H54 (cell line): ENCODE measurements around the gene KCNQ4.

Source experiments
- DNase-seq: peaks from one replicate; pipeline ENCODE4 v3.0.0; 2011; ENCODE audit warnings: low spot score, mixed read lengths; ENCODE audit not compliant: insufficient read length
- FAIRE-seq: peaks from 3 replicates; lab custom pipeline; 2011; peaks lifted over from hg19 to GRCh38; lab: Jason Lieb, UNC
- POLR2A ChIP-seq: IDR thresholded peaks from 2 replicates; pipeline ENCODE4 v1.6.1; 2011; ENCODE audit warnings: low read depth, mild to moderate bottlenecking, low read length

Gene KCNQ4

GRCh38 chr1:40789342-40789598 lies 5.7 kb downstream of the KCNQ4 start:
- no peak for DNase-seq
- FAIRE-seq = no peak
- no peak for TF ChIP-seq POLR2A

- DNase-seq = no peak
- no peak for FAIRE-seq
- no peak for TF ChIP-seq POLR2A
These were observed 6.3 kb downstream of the KCNQ4 start for GRCh38 chr1:40789661-40790430.

- TF ChIP-seq POLR2A = no peak
- FAIRE-seq (no peak), DNase-seq (no peak)
These were observed 8.4 kb downstream of the KCNQ4 start for GRCh38 chr1:40792036-40792435.

- no peak for FAIRE-seq
- no peak for TF ChIP-seq POLR2A
- no peak for DNase-seq
These were observed 10.0 kb downstream of the KCNQ4 start for GRCh38 chr1:40793617-40794016.

GRCh38 chr1:40794048-40794447 lies 10.5 kb downstream of the KCNQ4 start:
- no peak for TF ChIP-seq POLR2A
- no peak for DNase-seq
- no peak for FAIRE-seq

GRCh38 chr1:40794974-40795715 lies 11.6 kb downstream of the KCNQ4 start:
- FAIRE-seq (no peak), DNase-seq (no peak)
- no peak for TF ChIP-seq POLR2A

- TF ChIP-seq POLR2A = no peak
- DNase-seq (no peak), FAIRE-seq (no peak)
These were observed 12.4 kb downstream of the KCNQ4 start for GRCh38 chr1:40795811-40796586.

- no peak for FAIRE-seq
- peak; percentile 92 for DNase-seq
- no peak for TF ChIP-seq POLR2A
These were observed 13.5 kb downstream of the KCNQ4 start for GRCh38 chr1:40796939-40797667.

- FAIRE-seq (no peak), DNase-seq (no peak)
- TF ChIP-seq POLR2A = no peak
These were observed 14.1 kb downstream of the KCNQ4 start for GRCh38 chr1:40797668-40798010.

GRCh38 chr1:40798366-40799281 lies 15.0 kb downstream of the KCNQ4 start:
- FAIRE-seq = no peak
- no peak for TF ChIP-seq POLR2A
- DNase-seq = no peak

GRCh38 chr1:40799351-40799867 lies 15.8 kb downstream of the KCNQ4 start:
- TF ChIP-seq POLR2A = no peak
- FAIRE-seq (no peak), DNase-seq (no peak)

- no peak for FAIRE-seq
- no peak for DNase-seq
- no peak for TF ChIP-seq POLR2A
These were observed 18.1 kb downstream of the KCNQ4 start for GRCh38 chr1:40801742-40802077.
